Adipocyte (in vitro differentiated cells): ENCODE results near the gene ATP5ME.

ENCODE experiments used
- DNase-seq: peaks from one replicate; pipeline ENCODE4 v3.0.0-alpha.2; 2015; ENCODE audit warnings: low read depth
- H3K27me3 ChIP-seq: replicated peaks from 2 replicates; pipeline ENCODE4 v1.7.0; 2013; ENCODE audit warnings: mild to moderate bottlenecking, low read length, moderate library complexity; ENCODE audit not compliant: control insufficient read depth, insufficient read depth
- H3K36me3 ChIP-seq: 2 replicates; pipeline ENCODE4 v1.7.0; 2013; ENCODE audit warnings: low read length, mild to moderate bottlenecking, moderate library complexity; ENCODE audit not compliant: control insufficient read depth, insufficient read depth, severe bottlenecking
- H3K4me1 ChIP-seq: 2 replicates; pipeline ENCODE4 v1.7.0; 2013; ENCODE audit warnings: mild to moderate bottlenecking, low read length, moderate library complexity; ENCODE audit not compliant: control insufficient read depth, insufficient read depth
- H3K4me3 ChIP-seq: 2 replicates; pipeline ENCODE4 v1.7.0; 2013; ENCODE audit warnings: mild to moderate bottlenecking, low read length, moderate library complexity
- H3K9ac ChIP-seq: 2 replicates; pipeline ENCODE4 v1.7.0; 2013; ENCODE audit warnings: mild to moderate bottlenecking, low read length, moderate library complexity
- H3K9me3 ChIP-seq: 2 replicates; pipeline ENCODE4 v1.7.0; 2013; ENCODE audit warnings: mild to moderate bottlenecking, low read length, moderate library complexity; ENCODE audit not compliant: control insufficient read depth

ATP5ME gene

DNA sequence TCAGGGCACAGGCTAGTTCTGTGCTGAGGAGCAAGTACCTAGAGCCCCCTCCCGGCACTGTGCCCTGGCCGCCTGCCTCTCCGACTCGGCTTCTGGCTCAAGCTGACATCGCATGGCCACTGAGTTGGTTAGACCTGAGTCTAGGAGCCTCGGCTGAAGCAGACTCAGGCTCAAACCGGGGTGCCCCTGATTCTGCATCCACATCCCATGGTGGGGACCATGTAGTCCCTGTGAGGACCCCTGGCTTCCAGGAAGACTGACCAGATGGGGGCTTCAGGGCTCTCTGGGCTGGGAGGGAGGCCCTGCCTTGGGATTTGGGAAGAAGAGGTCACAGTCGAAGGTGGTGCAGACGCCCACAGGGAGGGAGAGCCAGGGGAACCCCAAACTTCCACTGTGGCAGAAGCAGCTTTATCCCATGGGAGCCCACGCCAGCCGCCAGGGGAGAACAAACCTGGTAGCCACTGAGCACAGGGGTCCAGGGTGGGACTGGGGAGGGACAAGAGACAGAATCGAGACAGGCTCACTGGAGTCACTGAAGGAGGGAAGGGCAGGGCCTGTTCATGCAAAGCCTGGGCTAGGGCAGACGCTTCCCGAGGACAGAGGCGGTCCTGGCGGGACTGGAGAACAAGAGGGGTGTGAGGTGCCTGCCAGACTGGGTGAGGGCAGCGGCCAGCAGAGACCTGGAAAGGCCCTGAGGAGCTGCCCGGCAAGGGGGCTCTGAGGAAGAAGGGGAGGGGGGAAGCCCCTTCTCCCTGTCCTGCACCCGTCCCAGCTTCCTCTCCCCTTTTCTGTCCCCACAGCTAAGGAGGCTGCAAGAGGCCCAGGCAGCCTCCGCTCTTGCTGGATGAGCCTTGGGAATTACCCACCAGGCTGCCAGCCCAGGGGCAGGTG lies 47.6 kb downstream of the ATP5ME start:
- Histone ChIP-seq H3K9ac (no peak overlapping the region), H3K27me3 (peaks cover 13% of the 10 kb centered on the region), H3K4me1 (no peaks in the 10 kb centered on the region), H3K4me3 (no peak overlapping the region), H3K36me3 (no peaks in the 10 kb centered on the region), H3K9me3 (no peaks in the 10 kb centered on the region)
- DNase-seq = no peak

DNA sequence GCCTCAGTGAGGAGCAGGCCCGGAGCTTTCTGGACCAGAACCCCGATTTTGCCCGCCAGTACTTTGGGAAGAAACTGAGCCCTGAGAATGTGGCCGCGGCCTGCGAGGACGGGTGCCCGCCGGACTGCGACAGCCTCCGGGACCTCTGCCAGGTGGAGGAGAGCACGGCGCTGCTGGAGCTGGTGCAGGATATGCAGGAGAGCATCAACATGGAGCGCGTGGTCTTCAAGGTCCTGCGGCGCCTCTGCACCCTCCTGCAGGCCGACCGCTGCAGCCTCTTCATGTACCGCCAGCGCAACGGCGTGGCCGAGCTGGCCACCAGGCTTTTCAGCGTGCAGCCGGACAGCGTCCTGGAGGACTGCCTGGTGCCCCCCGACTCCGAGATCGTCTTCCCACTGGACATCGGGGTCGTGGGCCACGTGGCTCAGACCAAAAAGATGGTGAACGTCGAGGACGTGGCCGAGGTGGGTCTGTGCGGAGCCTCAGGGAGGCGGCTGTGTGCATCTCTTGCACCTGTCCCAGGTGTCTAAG lies 48.4 kb downstream of the ATP5ME start:
- DNase-seq = no peak
- no peak overlapping the region for H3K4me3 ChIP-seq
- peaks cover 13% of the 10 kb centered on the region for H3K27me3 ChIP-seq
- H3K36me3 ChIP-seq = no peaks in the 10 kb centered on the region
- H3K9ac ChIP-seq = no peak overlapping the region
- H3K4me1 ChIP-seq = no peaks in the 10 kb centered on the region
- no peaks in the 10 kb centered on the region for H3K9me3 ChIP-seq

DNA sequence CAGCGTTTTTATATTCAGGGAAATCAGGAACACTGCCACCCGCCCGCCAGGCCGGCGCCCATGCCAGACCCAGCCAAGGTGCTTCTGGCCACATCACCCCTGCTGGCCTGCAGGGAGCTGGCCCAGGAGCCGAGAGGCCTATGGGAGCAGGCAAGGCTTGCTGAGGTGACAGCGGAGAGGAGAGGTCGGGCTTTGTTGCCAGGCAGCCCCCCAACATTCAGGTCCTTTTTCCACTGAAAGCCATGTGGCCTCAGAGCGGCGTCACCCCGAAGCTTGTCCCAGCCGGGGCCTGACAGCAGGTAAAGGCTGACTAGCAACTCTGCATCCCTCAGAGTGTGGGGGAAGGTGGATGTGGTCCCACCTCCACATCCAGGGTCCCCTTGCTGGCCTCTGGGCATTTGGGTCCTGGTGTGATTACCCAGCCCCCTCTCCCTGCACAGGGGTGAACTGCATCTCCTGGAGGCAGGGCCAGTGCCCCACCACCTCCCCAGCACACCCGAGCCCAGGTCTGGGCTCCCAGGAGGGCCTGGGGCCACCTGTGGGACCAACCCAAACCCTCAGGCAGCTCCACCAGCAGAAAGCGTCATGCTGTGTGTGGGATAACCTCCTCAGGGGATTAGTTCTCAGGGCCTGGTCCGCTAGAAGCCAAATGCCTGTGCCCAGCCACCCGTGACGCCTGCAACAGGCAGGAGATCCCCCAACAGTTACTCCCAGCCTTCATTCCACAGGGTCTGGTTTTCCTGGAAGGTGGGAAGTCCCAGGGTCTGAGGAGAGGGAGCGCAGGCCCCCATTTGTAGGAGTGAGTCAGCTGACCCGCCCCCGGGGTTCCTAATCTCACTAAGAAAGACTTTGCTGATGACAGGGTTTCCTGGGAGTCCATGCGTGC lies 49.1 kb downstream of the ATP5ME start, which contains the start of gene PDE6B:
Gene PDE6B, plus strand, starts transcription at position 869 of the 886 bp plus-strand sequence. CDS start 54 bp downstream, outside the sequence.
- H3K9me3 ChIP-seq = no peaks in the 10 kb centered on the region
- no peaks in the 10 kb centered on the region for H3K4me1 ChIP-seq
- H3K27me3 ChIP-seq = peaks cover 13% of the 10 kb centered on the region
- H3K4me3 ChIP-seq = no peak within 1 kb of the TSS
- DNase-seq = no peak
- no peaks in the 10 kb centered on the region for H3K36me3 ChIP-seq
- no peak within 1 kb of the TSS for H3K9ac ChIP-seq

DNA sequence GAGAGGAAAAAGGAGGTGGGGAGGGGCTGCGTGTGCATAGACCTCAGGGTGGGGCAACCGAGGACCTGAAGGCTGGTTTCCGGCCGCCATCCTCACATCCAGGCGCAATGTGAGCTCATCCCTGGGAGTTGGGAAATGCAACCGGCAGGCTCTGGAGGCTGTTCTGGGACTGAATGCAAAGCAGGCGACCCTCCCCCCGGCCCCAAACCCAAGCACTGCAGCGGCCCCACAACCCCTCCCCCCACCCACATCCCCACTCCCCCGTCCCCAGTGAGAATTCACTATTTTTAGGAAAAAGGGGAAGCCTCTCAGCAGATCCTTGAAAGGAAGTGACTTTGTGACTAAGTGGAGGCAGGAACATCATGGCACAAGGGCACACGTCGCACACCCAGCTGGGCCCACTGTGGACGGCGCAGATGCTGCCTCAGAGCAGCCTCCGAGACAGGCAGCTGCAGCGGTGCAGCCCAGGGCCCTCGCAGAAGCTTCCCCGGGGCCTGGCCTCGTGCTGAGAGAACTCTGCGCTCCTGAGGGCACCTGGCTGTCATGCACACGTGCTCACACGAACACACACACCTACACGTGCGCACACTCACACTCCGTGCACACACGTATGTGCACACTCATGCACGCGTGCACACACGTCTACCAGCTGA lies 50.0 kb downstream of the ATP5ME start:
- no peaks in the 10 kb centered on the region for H3K36me3 ChIP-seq
- no peaks in the 10 kb centered on the region for H3K9me3 ChIP-seq
- no peaks in the 10 kb centered on the region for H3K4me1 ChIP-seq
- peaks cover 12% of the 10 kb centered on the region for H3K27me3 ChIP-seq
- DNase-seq = no peak
- no peak overlapping the region for H3K4me3 ChIP-seq
- no peak overlapping the region for H3K9ac ChIP-seq

DNA sequence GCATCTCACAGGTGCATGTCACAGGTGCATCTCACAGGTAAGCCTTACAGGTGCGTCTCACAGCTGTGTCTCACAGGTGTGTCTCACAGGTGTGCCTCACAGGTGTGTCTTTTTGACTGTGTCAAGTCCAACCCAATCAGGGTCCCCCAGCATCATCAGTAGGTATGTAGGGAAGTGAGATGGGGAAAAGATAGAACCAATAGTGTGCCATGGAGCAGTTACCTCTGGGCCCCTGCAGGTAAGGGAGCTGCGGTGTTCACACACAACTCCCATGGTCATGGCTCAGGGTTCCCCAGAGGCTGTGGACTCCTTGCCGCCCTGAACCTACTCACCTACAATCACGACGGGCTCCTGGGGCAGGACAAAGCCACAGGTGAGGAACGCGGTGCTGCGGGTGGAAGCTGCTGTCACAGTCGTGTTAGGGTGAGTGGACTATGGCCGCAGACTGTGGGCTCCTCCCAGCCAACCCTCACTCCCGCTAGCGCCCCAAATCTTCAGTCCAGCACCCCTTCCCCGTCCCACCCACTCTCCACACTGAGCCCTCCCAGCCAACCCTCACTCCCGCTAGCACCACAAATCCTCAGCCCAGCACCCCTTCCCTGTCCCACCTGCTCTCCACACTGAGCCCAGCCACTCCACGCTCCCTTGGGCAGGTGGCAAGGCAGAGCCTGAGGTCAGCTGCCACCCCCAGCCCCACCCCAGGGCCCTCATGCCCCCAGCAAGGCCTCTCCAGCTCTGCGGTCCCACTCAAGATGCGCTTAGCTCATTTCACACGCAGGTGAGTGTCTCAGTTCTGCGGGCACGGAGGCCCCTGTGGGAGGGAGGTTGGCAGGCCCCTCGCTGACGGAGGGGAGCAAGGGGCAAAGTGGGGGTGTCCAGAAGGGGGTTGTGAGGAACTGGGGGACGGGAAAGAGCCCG lies 50.8 kb downstream of the ATP5ME start:
- H3K4me3 ChIP-seq = no peak overlapping the region
- no peaks in the 10 kb centered on the region for H3K4me1 ChIP-seq
- peaks cover 4% of the 10 kb centered on the region for H3K27me3 ChIP-seq
- H3K9me3 ChIP-seq = no peaks in the 10 kb centered on the region
- H3K36me3 ChIP-seq = no peaks in the 10 kb centered on the region
- no peak for DNase-seq
- H3K9ac ChIP-seq = no peak overlapping the region
